Measurements from ENCODE around the gene SRRM3.

- TF ChIP-seq CTCF (conservative IDR thresholded peaks at IDR 0.05; ENCODE audit: low read length): no peak
- TF ChIP-seq EZH2phosphoT487 (IDR thresholded peaks at IDR 0.05; ENCODE audit: borderline replicate concordance, low read depth, low read length): no peak
Measured at GRCh38 chr7:76280408-76280807, 78.7 kb downstream of the SRRM3 start.
